ENCODE measurements around the gene IL1A. TPM values are rescaled to one million over a fixed set of nuclear protein-coding genes. Genes with fewer than 3 reads are reported as not detected.

The IL1A gene
- total RNA-seq, 1 experiment from 2014 or later: 0.10 TPM

GRCh38 chr2:112832841-112833638, 48.7 kb upstream of the IL1A start:
- ATAC-seq (no peak), DNase-seq (ENCODE audit: low read depth, low spot score) (no peak)
- Histone ChIP-seq H4K20me1 (ENCODE audit: insufficient read depth) (no peaks in the 10 kb centered on the region), H3K9me3 (ENCODE audit: control insufficient read depth in 1 of 2, insufficient read depth in 1 of 2, low read depth in 1 of 2, low read length in 2 of 2) (no peaks in the 10 kb centered on the region), H3K27ac (ENCODE audit: low read depth, low read length) (no peak overlapping the region), H3K4me1 (ENCODE audit: control insufficient read depth in 1 of 2, insufficient read depth in 2 of 2, low read length in 2 of 2) (peaks cover 12% of the 10 kb centered on the region in 2 experiments), H3K27me3 (ENCODE audit: insufficient read depth, low read length) (peaks cover 6% of the 10 kb centered on the region; the same call in 1 of the 2 replicates), H3K79me2 (ENCODE audit: insufficient read depth, low read length) (no peaks in the 10 kb centered on the region), H3K4me3 (replicated peaks in 1 of 2; ENCODE audit: low read depth in 1 of 2, low read length in 2 of 2) (no peak overlapping the region), H3K9me2 (ENCODE audit: insufficient read depth) (no peaks in the 10 kb centered on the region), H3K36me3 (ENCODE audit: control insufficient read depth in 1 of 2, insufficient read depth in 2 of 2, low read length in 2 of 2) (no peaks in the 10 kb centered on the region), H3K4me2 (ENCODE audit: low read length) (no peak overlapping the region), H3K9ac (ENCODE audit: low read length) (no peak overlapping the region), H2AFZ (ENCODE audit: low read depth, low read length, poor library complexity, severe bottlenecking) (no peak overlapping the region)
- POLR2A ChIA-PET: interaction anchor here (0.9 kb wide), 1 partner anchor 14 kb away, joined by 3 read pairs; no protein-coding TSS in a partner anchor
- CTCF ChIA-PET: no interaction called here
- intact Hi-C loops (cut with micrococcal nuclease): no loop called here
- no TSS peak for BruUV-seq (replicated peaks)
- RAD21 ChIA-PET (ENCODE audit: low non-redundant PET in 1 of 2, low total read pairs in 2 of 2, uncharacterized antibody in 2 of 2, unreplicated experiment in 2 of 2): no interaction called here
- TF ChIP-seq MAX (IDR thresholded peaks at IDR 0.05) (no peak), SRF (IDR thresholded peaks at IDR 0.05; ENCODE audit: low read depth) (no peak), ZBTB33 (IDR thresholded peaks at IDR 0.05; ENCODE audit: extremely low read depth, insufficient replicate concordance, low read length) (no peak), ELF1 (IDR thresholded peaks at IDR 0.05; ENCODE audit: borderline replicate concordance, low read depth) (no peak), SIN3A (IDR thresholded peaks at IDR 0.05; ENCODE audit: low read depth) (no peak), EZH2phosphoT487 (IDR thresholded peaks at IDR 0.05; ENCODE audit: borderline replicate concordance) (no peak), ZFX (IDR thresholded peaks at IDR 0.05) (no peak), ATF3 (IDR thresholded peaks at IDR 0.05) (no peak)

Data from HCT116 (cell line).